Activated CD8-positive, alpha-beta memory T cell treated with anti-CD3 and anti-CD28 coated beads for 48 hours (primary cell): ENCODE results near the gene BHLHE41.

Source experiments
- DNase-seq, 3 experiments: peaks; one replicate each; pipeline ENCODE4 v3.0.0-alpha.2; 2020; ENCODE audit warnings: low read depth in 2 of 3, low spot score in 2 of 3

The BHLHE41 gene

GRCh38 chr12:26114720-26115401 is 10.0 kb downstream of the BHLHE41 start:
- no peak for DNase-seq

DNA sequence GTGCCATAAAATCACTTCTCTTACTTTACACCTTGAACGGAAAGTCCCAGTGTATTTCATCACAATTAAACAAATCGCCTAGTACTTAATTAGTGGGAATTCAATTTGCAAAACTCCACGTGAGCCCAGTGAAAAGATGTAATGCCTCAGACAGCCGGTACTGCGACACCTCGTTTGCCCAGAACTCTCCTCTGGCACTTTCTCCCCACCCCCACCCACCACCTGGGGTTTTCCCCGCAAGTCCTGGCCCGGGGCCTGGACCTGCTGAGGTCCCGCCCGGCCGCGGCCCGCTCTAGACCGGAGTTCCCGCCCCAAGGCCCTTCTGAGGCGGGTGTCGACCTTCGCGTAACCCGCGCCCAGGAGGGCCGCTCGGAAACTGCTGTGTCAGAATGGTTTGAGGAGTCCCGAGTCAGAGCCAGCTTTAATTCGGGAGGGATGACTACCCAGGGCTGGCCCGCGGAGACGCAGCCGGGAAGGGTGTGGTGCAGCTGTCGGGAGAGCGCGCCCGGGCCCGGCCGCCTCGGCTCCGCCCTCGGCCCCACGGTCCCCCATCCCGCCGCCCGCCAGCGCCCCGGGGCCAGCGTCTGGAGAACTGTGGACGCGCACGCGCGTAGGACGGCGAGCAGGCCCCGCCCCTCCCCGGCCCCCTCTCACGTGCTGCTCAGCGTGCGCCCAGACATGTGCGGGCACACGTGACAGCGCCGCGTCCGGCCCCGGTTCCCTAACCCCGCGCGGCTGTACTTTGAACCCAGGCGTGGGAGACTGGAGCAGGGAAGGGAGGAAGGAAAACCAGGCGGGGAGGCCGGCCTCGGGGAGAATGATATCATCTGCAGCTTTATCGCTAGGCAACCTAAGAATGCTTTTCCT is 10.8 kb downstream of the BHLHE41 start:
- DNase-seq: peak; percentile 27 to 48 (median 40)

DNA sequence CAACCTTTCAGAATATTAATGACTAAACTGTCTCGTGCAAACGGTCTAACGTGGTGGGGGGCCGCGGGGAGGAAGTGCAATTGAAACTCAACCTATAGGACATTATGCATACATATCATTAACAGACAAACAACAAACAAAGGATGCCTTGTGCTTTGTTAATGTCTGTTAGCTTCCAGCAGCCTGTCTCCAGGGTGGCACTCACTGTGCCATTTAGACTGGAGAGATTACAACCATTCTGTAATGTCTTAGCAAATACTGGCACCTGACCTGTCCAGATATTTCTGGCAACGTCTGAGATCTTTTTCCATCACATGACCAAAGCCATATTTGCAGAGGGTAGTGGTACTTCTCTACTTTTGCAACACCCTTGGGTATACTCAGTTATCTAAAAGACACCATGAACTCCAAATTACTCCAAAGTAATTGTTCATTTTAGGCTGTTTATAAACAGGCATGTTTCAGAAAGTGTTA is 11.6 kb downstream of the BHLHE41 start:
- no peak for DNase-seq

GRCh38 chr12:26112703-26113147 is 12.1 kb downstream of the BHLHE41 start:
- no peak for DNase-seq

- no peak for DNase-seq
These were observed 12.6 kb downstream of the BHLHE41 start for GRCh38 chr12:26112232-26112631.

DNA sequence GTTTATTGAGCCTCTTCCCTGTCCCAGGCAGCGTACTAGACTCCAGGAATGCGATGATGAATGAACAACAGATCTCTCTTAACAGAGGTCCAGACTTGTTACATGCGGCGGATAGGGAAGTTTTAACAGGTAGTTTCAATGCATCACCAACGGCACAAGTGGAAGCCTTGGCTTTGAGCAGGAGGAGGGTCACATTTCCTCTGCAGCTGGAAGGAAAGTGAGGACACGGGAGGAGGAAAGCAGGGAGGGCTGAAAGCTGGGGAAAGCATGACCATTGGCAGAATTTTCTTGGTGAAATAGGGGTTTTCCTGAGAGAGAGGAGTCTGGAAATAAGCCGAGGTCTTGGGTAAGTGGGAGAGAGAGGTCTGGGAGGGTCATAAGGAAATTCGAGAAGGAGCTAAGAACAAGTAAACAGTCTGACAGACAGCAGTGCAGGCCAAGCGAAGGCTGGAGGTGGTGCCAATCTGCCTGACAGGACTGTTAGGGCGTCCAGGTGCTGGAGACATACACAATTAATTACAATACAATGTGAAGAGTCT is 15.4 kb downstream of the BHLHE41 start:
- DNase-seq: no peak

DNA sequence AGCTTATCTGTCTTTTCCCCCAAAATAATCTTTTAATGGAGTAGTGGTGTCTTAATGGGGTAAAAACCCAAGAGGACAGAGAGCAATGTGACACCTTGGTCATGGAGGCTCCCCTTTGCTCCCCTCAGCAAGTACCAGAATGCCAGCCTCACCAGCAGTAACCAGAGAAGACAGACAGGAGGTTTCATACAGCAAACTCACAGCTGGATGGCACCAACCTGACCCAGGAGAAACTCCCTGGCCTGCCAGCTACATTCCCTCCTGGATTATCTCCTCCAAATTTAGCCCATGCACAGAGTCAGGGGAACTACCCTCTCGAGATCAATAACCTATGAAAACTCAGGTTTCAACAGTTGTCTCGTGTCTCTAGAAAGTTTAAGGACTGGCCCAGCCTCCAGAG is 15.9 kb downstream of the BHLHE41 start:
- no peak for DNase-seq

- DNase-seq: no peak
These were observed 18.5 kb downstream of the BHLHE41 start for GRCh38 chr12:26106347-26106746.

- no peak for DNase-seq
These were observed 21.9 kb downstream of the BHLHE41 start for GRCh38 chr12:26102953-26103352.

- DNase-seq: no peak
These were observed 23.1 kb downstream of the BHLHE41 start for GRCh38 chr12:26101763-26102162.

DNA sequence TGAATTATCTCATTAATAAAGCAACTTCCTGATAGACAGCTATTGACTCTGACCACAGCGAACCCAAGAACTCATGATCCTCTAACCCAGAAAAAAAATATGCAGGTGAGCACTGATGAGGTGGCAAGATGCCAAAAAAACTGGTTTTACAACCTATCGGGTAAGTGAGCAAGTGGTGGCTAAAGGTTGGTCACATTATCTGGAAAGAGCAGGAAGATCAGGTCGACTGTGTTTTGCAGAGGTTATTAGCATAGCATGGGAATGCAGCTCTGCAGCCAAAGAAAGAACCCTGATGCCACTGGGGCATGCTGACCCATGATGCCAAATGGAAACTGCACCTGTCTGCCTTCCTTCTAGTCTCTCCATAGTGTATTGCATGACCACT is 23.5 kb downstream of the BHLHE41 start:
- no peak for DNase-seq

DNA sequence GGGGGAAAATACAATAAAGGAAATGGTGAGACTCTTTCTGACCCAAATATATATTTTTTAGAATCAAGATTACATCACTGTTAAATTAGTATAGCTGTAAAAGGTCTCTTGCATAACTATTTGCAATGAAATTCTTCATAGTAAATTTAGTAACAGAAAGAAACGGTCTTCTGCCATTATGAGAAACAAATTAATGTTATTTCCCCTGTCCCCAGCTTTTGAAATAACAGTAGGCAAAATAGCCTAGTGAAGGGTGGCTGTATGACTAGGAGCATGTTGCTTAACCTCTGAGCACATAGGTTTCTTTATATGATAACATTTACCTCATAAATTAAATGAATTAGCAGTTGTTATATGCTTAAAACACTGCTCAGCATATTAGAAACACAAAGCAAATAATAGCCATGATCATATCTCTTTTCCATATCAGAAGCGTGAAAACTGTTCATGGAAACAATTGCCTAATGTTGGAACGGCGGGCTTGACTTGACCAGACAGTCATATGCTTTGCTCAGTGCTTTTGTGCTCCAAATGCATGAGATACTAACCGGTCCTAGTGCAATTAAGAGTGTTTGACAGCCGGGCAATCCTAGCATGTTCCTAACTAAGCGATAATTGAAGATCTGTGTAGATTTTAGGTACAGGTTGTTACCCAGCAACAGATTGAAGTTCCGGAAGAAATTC is 24.0 kb downstream of the BHLHE41 start:
- no peak for DNase-seq

DNA sequence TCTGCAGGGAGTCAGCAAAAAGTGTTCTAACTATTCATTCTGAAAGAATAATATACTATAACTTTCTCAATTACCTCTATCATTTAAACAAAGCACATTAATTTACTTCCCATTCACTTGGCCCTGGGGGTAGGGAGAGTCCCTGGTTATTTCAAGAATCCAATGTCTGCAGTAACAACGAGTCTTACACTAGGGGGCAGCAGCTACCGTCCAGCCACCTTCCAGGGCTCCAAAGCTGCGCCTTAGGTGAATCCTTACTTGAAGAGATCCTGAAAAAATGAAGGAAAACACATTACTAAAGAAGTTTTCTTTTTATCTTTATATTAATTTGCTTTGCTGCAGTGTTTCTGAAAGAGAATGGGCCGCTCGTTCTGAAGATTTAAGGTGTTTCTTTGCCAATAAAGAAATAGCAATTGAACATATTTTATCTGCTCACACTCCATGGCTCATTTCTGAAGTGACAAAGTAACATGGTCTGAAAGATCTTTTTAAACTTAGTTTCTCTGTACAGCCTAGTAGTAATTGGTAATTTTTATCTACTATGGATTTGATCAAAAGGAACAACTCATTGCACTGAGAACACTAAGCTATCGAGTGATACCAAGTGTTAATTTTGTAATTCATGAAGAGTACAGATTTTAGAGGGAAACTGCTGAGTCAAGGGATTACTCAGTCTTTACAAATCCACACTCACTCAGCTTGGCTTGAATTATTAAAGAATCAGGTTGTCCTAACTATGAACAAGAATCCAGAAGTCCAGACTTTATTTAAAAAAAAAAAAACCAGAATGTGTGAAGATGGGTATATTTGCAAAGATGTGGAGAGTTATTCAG is 27.6 kb downstream of the BHLHE41 start:
- DNase-seq: peak in 2 of 3 experiments; percentile 12 to 16

DNA sequence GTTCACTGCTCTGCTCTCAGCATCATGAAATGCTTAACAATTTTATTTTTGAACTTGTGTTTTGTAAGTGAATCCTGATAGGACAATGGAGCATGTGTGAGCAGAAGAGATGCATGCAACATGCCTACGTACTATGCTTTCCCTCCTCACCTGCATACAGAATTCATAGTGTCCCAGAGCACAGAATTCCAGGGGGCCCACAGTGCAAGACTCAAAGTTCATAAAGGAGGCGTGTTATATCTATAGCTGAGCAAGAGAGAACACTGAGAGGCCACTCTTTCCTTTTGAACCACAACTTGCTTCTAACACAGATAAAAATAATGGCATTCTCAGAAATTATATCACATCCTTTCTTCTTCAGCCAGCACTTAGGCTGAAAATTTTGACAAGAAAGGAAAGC is 28.8 kb downstream of the BHLHE41 start:
- DNase-seq: no peak

- DNase-seq: no peak
These were observed 29.7 kb downstream of the BHLHE41 start for GRCh38 chr12:26095186-26095585.

GRCh38 chr12:26092346-26093105 is 32.3 kb downstream of the BHLHE41 start:
- no peak for DNase-seq

GRCh38 chr12:26091822-26092221 is 33.0 kb downstream of the BHLHE41 start:
- DNase-seq: no peak

DNA sequence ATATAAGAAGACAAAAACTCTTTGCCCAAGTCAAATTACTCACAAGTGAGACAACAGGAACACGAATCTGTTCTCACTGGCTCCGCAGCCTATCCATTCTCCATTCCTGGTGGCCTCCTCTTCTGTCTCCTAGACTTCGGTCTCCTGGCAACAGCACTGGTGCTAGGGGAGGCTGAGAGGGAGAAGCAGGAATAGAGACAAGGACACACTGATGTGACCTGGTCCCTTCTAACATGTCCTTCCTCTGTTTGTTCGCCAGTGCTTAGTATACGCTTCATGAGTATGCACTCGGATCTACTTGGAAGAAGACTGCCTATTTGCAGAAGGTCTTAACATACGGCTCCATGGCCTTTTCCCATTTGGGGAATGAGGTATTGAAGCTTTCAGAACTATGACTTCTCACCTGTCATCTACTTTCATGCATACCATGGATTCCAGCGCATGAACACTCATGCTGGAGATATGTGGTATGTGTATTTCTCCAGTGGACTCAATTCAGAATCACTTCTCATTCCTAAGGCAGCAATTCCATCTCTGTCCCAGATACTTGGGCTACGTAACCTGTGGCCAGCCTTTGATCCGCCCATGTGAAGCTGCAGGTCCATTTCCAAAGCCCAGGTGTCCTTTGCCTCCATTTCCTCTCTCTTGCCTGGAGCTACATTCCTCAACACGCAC is 33.9 kb downstream of the BHLHE41 start:
- DNase-seq: no peak

GRCh38 chr12:26088998-26089397 is 35.8 kb downstream of the BHLHE41 start:
- DNase-seq: no peak
